ENCODE data around the gene PI16.

DNA sequence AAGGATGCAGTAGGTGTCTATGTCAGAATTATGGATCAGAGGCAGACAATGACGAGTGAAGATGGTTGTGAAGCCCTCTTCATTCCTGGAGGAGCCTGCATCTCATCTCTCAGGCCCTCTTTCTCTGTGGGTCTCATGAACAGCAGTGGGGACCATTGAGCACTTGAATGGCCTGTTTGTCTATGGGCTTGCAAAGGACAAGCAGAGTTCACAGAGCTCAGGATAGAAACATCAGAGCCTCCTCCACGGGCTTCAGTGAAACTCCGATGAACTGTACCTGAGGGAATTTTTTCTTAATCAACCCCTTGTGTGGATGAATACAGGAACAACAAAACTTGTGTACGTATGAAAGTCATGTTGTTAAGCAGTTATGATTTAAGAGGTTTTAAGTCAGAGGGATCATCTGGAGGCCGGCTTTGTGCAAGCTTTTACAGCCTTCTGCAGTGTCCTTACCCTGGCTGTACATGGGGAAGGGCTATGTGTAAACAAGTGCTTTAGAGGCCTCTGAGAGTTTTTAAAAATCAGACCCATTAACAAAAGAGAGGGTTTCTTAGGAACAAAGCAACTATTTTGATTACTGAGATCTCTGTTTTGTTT lies 29.7 kb upstream of the PI16 start:
- TF ChIP-seq TAF1 (IDR thresholded peaks at IDR 0.05; ENCODE audit: low read depth) (no peak), RAD21 (IDR thresholded peaks at IDR 0.05; ENCODE audit: low read depth) (no peak), CEBPB (IDR thresholded peaks at IDR 0.05) (no peak), EP300 (IDR thresholded peaks at IDR 0.05; ENCODE audit: borderline replicate concordance) (no peak), YY1 (IDR thresholded peaks at IDR 0.05; ENCODE audit: low read depth) (no peak), TCF12 (IDR thresholded peaks at IDR 0.05; ENCODE audit: low read depth) (no peak), TEAD4 (IDR thresholded peaks at IDR 0.05) (no peak), EGR1 (IDR thresholded peaks at IDR 0.05) (no peak), NFIC (IDR thresholded peaks at IDR 0.05) (no peak)
- TF ChIP-seq, protein P1, sequence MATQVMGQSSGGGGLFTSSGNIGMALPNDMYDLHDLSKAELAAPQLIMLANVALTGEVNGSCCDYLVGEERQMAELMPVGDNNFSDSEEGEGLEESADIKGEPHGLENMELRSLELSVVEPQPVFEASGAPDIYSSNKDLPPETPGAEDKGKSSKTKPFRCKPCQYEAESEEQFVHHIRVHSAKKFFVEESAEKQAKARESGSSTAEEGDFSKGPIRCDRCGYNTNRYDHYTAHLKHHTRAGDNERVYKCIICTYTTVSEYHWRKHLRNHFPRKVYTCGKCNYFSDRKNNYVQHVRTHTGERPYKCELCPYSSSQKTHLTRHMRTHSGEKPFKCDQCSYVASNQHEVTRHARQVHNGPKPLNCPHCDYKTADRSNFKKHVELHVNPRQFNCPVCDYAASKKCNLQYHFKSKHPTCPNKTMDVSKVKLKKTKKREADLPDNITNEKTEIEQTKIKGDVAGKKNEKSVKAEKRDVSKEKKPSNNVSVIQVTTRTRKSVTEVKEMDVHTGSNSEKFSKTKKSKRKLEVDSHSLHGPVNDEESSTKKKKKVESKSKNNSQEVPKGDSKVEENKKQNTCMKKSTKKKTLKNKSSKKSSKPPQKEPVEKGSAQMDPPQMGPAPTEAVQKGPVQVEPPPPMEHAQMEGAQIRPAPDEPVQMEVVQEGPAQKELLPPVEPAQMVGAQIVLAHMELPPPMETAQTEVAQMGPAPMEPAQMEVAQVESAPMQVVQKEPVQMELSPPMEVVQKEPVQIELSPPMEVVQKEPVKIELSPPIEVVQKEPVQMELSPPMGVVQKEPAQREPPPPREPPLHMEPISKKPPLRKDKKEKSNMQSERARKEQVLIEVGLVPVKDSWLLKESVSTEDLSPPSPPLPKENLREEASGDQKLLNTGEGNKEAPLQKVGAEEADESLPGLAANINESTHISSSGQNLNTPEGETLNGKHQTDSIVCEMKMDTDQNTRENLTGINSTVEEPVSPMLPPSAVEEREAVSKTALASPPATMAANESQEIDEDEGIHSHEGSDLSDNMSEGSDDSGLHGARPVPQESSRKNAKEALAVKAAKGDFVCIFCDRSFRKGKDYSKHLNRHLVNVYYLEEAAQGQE (IDR thresholded peaks at IDR 0.05; ENCODE audit: low read depth), result no peak
- TF ChIP-seq, protein P2, sequence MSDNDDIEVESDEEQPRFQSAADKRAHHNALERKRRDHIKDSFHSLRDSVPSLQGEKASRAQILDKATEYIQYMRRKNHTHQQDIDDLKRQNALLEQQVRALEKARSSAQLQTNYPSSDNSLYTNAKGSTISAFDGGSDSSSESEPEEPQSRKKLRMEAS (IDR thresholded peaks at IDR 0.05), result no peak
- TF ChIP-seq, protein P3, sequence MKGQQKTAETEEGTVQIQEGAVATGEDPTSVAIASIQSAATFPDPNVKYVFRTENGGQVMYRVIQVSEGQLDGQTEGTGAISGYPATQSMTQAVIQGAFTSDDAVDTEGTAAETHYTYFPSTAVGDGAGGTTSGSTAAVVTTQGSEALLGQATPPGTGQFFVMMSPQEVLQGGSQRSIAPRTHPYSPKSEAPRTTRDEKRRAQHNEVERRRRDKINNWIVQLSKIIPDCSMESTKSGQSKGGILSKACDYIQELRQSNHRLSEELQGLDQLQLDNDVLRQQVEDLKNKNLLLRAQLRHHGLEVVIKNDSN (IDR thresholded peaks at IDR 0.05), result no peak
